Stimulated activated effector memory CD8-positive, alpha-beta T cell treated with anti-CD3 and anti-CD28 coated beads, Interleukin-12 subunit alpha, Interleukin-12 subunit beta, amount 100 ng/mL, for 72 hours (primary cell): ENCODE results near the gene LRP1-AS.

Experiments
- ATAC-seq: fragments of 150-1000 bp; cut with Tn5 transposase; 2 replicates; pipeline ENCODE4 v1.10.0; 2021
- DNase-seq, 2 donors: peaks; one replicate each; pipeline ENCODE4 v3.0.0; 2021 to 2022; ENCODE audit warnings: low spot score in 2 of 2
- H3K27ac Mint-ChIP-seq: one replicate; pipeline ENCODE4 v1.8.0; 2022; ENCODE audit warnings: mild to moderate bottlenecking, mixed read lengths
- H3K36me3 Mint-ChIP-seq: one replicate; pipeline ENCODE4 v1.8.0; 2022; ENCODE audit warnings: mild to moderate bottlenecking, mixed read lengths
- H3K4me1 Mint-ChIP-seq: one replicate; pipeline ENCODE4 v1.8.0; 2022; ENCODE audit warnings: mixed read lengths
- H3K4me3 Mint-ChIP-seq: one replicate; pipeline ENCODE4 v1.8.0; 2022; ENCODE audit warnings: mild to moderate bottlenecking, mixed read lengths
- H3K9me3 Mint-ChIP-seq: one replicate; pipeline ENCODE4 v1.8.0; 2022; ENCODE audit warnings: mixed read lengths

Gene LRP1-AS

GRCh38 chr12:57097554-57097835 is 49.9 kb downstream of the LRP1-AS start:
- no peak for ATAC-seq
- DNase-seq, result no peak
- peak overlapping the region; percentile 94 for H3K27ac Mint-ChIP-seq
- H3K36me3 Mint-ChIP-seq, result peaks cover 100% of the 10 kb centered on the region
- H3K4me1 Mint-ChIP-seq, result peaks cover 66% of the 10 kb centered on the region
- no peak overlapping the region for H3K4me3 Mint-ChIP-seq
- H3K9me3 Mint-ChIP-seq, result no peaks in the 10 kb centered on the region

- H3K4me1 Mint-ChIP-seq, result peaks cover 66% of the 10 kb centered on the region
- DNase-seq (no peak), ATAC-seq (no peak)
- H3K9me3 Mint-ChIP-seq, result no peaks in the 10 kb centered on the region
- H3K36me3 Mint-ChIP-seq, result peaks cover 100% of the 10 kb centered on the region
- H3K27ac Mint-ChIP-seq, result peak overlapping the region; percentile 94
- H3K4me3 Mint-ChIP-seq, result no peak overlapping the region
Observed at GRCh38 chr12:57096748-57097553, 50.5 kb downstream of the LRP1-AS start.

GRCh38 chr12:57096099-57096572 is 51.3 kb downstream of the LRP1-AS start:
- H3K9me3 Mint-ChIP-seq, result no peaks in the 10 kb centered on the region
- peak overlapping the region; percentile 94 for H3K27ac Mint-ChIP-seq
- ATAC-seq (no peak), DNase-seq (no peak)
- peaks cover 71% of the 10 kb centered on the region for H3K4me1 Mint-ChIP-seq
- H3K36me3 Mint-ChIP-seq, result peaks cover 100% of the 10 kb centered on the region
- no peak overlapping the region for H3K4me3 Mint-ChIP-seq

DNA sequence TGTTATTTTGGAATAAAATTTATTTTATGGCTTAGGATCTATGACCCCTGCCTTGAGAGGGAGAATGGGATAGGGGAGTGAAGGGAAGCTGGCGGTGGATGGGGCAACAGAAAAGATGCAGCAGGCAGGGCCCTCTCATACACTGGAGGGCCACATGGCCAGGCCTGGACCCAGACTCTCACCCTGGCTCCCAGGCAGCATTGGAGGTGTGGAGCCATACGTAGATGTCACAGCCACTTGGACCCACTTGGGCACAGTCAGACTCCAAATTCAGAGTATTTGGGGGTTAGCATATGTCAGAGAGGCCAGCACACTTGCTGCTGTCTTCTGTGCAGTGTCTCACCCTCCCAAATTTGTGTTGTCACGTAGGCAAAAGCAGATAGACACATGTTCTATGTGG is 52.0 kb downstream of the LRP1-AS start:
- peak overlapping the region; percentile 71 for H3K4me3 Mint-ChIP-seq
- no peaks in the 10 kb centered on the region for H3K9me3 Mint-ChIP-seq
- peak overlapping the region; percentile 94 for H3K27ac Mint-ChIP-seq
- peaks cover 76% of the 10 kb centered on the region for H3K4me1 Mint-ChIP-seq
- peaks cover 100% of the 10 kb centered on the region for H3K36me3 Mint-ChIP-seq
- no peak for ATAC-seq
- DNase-seq, result no peak
